ENCODE results near the gene PLEKHN1.
"Not testable (repeated sequence)": the region's sequence is repeated elsewhere in the genome, so short reads cannot be mapped to it uniquely, and the experiment has no call there.

Gene PLEKHN1

DNA sequence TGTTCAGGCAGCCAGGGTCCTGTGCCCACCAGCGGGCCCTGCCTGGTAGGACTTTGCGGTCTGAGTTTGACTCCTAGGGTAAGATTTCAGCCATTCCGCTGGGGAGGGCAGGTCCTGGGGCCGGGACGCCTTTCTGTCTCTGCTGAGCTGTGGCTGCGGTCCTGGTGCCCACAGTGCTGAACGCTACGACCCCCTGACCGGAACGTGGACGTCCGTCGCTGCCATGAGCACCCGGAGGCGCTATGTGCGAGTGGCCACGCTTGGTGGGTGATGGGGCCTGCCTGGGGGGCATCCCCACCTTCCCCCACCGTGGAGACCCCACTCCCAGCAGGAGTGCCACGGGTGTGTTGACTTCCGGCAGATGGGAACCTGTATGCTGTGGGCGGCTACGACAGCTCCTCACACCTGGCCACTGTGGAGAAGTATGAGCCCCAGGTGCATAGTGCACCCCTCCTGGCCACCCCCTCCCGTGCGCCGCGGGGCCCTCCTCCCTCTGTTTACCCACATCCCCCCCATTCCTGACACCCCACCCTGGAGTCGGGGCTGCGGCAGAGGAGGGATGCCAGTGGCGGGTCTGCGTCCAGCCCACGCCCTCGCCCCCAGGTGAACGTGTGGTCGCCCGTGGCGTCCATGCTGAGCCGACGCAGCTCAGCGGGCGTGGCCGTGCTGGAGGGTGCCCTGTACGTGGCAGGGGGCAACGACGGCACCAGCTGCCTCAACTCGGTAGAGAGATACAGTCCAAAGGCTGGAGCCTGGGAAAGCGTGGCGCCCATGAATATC lies 2.3 kb upstream of the PLEKHN1 start:
- no peak for FAIRE-seq

GRCh38 chr1:964691-965525 lies 1.4 kb upstream of the PLEKHN1 start:
- FAIRE-seq = no peak

- FAIRE-seq = no peak
Measured at GRCh38 chr1:965526-966134, 652 bp upstream of the PLEKHN1 start.

GRCh38 chr1:966704-967300 lies 520 bp downstream of the PLEKHN1 start:
- no peak for FAIRE-seq

DNA sequence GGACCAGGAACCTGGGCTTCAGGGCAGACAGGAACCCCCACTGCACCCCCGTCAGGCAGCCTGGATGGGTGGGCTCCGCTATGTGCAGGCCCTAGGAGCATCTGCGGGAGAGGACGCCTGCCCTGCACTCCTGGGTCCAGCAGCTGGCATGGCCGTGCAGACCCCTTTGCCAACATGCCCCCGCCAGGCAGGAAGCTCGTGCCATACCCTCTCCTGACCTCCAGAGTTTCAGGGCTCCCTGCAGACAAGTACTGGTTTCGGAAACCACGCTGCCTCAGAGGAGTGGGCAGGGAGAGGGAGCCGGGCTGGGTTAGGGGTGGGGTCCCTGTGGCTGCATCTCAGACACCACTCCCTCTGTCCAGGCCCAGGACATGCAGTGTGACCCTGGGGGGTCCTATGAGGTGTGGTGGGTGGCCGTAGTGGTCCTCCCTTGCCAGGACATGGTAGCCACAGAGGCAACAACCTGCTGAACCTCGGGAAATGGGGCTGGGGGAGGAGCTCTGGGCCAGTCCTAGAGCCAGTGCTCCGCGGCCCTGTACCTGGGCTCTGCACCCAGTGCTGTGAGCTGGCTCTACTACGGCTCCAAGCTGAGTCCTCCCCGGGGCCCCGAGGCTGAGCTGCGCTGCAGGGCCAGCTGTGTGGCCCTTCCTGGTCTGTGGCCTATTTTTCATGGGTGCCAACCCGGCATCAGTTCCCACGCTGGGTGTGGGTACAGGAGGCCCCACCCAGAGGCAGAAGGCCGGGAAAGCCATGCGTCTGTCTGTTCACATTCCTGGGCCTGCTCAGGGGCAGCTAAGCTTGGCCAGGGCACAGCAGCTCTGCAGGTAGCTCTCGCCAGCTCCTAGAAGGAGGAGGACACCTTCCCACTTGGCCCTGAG lies 1.4 kb downstream of the PLEKHN1 start:
- FAIRE-seq = no peak

DNA sequence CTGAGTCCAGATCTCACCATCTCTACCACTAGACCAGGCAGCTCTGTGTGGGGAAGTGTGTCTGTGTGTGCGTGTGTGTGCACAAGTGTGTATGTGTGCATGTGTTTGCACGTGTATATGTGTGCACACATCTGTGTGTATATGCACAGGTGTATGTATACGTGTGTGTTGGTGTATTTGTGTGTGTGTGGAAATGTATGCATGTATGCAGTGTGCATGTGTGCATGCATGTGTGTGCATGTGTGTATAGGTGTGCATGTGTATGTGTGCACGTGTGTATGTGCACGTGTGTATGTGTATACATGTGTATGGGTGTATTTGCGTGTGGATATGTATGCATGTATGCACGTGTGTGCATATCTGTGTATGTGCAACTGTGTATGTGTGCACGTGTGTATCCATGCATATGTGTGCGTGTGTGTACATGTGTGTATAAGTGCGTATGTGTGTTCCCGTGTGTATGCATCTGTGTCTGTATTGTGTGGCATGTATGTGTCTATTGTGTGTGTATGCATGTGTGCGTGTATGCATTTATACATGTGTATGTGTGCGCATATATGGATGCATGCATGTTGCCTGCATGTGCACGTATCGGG lies 3.1 kb downstream of the PLEKHN1 start:
- no peak for FAIRE-seq

DNA sequence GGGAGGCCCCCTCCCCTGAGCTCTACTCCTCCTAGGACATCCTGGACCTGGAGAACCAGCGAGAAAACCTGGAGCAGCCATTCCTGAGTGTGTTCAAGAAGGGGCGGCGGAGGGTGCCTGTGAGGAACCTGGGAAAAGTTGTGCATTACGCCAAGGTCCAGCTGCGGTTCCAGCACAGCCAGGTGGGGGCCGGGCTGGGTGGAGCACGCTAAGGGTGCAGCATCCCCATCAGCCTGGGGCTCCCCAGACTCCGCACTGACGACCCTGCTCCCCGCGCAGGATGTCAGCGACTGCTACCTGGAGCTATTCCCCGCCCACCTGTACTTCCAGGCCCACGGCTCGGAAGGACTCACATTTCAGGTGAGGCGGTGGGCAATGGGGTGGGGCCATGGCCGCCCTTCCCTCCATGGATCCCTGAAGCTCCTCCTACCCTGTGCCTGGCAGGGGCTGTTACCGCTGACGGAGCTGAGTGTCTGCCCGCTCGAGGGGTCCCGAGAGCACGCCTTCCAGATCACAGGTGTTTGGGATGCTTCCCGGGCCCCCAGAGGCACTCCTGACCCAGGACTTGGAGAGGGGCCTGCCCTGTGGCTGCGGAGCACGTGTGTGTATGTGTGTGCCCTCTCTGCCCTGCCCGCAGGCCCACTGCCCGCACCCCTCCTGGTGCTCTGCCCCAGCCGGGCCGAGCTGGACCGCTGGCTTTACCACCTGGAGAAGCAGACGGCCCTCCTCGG lies 4.1 kb downstream of the PLEKHN1 start:
- FAIRE-seq = no peak

DNA sequence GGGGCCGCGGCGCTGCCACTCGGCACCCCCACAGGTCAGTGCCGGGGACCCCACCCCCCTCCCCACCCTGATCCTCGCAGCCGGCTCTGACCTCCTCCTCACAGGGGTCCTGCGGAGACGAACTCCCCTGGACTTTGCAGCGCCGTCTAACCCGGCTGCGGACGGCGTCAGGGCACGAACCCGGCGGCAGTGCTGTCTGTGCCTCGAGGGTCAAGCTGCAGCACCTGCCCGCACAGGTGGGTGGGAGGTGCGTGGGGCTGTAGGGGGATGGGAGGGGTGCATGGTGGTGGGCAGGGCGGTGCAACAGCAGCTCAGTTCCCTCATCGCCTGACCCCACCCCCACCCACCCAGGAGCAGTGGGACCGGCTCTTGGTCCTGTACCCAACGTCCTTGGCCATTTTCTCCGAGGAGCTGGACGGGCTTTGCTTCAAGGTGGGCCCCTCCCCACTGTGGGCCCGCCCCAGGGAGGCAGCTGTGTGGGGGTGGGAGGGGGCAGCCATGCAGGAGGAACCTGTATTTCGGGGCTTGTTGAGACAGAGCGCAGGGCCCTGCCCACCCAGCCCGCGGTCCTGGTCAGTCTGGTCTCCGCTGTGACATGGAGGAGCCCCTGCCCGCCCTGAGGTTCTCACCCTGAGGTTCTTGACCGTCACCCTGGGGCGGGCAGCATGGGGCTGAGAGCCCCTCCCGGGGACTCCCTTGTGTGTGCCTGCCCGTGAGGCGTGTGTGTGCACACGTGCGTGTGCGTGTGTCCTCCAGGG lies 4.9 kb downstream of the PLEKHN1 start:
- no peak for FAIRE-seq

DNA sequence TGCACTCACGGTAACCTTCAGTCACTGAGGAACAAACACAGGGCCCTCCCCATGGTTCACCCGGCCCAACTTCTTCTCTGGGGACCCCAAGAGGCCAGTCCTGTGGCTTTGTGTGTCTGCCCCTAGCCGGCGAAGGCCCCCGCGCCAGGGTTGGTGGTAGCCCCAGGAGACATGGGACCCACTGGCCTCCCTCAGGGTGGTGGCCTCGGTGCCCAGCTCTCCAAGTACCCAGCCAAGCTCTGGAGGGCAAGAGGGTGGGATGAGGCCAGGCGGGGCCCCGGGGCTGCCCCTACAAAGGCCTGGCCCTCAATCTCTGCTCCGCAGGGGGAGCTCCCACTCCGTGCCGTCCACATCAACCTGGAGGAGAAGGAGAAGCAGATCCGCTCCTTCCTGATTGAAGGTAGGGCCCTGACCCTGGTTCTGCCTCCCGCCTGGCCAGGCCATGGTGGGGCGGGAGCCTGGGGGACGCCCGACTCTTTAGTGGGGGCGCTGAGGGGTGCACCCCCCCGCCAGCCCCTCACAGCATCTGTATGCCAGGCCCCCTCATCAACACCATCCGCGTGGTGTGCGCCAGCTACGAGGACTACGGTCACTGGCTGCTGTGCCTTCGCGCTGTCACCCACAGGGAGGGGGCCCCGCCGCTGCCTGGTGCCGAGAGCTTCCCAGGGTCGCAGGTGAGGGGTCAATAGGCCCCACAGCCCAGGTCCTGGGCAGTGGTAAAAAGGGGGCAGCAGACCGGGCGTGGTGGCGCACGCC lies 5.6 kb downstream of the PLEKHN1 start:
- no peak for FAIRE-seq

DNA sequence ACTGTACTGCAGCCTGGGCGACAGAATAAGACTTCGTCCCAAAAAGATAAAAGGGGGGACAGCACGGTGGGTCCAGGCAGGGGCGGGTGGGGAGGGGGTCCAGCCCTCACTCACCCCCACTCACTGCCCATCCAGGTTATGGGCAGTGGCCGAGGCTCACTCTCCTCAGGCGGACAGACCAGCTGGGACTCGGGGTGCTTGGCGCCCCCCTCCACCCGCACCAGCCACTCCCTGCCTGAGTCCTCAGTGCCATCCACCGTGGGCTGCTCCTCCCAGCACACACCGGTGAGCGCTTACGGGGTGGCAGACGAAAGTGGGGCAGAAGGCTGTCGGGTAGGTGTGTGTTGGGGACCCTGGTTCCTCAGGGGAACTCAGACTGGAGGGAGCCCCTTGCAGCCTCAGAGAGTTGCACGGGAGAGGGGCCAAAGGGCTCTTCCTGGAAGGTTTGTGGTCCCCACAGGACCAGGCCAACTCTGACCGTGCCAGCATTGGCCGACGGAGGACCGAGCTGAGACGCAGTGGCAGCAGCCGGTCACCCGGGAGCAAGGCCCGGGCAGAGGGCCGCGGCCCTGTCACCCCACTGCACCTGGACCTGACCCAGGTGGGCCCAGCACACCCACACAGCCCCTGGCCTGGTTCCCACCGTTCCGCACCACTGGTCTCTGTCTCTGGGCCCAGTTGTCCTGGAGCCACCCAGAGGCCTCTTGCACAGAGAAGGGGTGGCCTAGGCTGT lies 6.6 kb downstream of the PLEKHN1 start:
- no peak for FAIRE-seq

GRCh38 chr1:973459-974292 lies 7.4 kb downstream of the PLEKHN1 start:
- FAIRE-seq = no peak

DNA sequence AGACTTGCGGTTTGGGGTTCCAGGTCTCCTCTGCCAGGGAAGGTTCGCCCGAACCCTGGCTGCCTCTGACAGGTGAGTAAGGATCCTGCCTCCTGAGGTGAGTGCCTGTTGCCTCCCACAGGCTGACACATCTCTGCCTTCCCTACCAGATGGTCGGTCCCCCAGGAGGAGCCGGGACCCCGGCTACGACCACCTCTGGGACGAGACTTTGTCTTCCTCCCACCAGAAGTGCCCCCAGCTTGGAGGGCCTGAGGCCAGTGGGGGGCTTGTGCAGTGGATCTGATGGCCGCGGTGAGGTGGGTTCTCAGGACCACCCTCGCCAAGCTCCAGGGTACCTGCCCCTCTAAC lies 8.0 kb downstream of the PLEKHN1 start:
- no peak for FAIRE-seq

- FAIRE-seq = no peak
Measured at GRCh38 chr1:974687-975328, 8.5 kb downstream of the PLEKHN1 start.

DNA sequence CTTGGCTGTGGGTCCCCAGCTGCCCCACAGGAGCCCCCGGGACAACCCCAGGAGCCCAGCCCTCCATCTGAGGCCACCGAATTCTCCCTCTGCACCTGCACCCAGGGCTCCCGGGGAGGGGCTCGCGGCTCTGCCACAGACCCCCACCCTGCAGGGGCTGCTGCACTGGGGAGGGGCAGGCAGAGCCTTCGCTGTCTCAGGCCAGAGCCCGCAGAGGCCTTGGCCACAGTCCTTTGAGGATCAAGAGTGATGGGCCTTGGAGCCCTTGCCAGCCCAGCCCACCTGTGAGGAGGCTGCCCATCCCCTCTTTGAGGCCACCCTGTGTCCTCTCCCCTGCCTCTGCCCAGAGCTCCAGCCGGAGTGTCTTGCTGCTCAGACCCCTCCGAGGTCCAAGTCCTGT lies 9.1 kb downstream of the PLEKHN1 start:
- FAIRE-seq = no peak

DNA sequence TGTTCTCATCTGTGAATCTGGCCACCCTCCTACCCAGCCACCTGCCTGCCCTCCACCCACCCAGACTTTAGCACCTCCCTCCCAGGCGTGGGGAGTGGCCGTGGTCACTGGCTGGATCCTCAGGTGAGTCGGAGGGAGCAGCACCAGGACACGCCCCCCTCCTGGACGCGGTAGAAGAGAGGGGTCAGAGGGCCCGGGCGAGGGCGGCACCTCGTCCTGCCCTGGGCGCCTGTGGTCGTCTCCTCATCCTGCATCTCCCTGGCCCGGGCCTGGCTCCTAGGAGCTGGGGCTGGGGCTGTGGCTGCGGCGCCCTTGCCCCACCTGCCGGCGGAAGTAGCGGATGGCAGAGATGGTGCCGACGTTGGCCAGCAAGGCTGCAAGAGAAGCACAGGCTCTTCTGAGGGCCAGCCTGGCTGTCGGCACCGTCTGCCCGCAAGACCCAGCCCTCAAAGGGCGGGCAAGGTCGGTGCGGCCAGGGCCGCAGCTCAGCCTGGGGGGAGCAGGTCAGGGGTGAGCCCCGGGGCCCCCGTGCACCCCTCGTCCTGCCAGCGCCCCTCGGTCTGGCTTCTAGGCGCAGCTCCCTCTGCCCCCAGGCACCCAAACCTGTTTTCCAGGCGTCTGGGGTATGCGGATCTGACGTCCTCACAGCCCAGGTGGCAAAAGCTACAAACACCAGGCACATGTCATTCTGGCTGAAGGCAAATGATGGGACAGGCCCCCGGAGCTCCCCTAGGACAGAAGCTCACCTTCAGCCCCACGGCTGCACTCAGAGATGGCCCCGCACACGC lies 9.8 kb downstream of the PLEKHN1 start:
- no peak for FAIRE-seq

DNA sequence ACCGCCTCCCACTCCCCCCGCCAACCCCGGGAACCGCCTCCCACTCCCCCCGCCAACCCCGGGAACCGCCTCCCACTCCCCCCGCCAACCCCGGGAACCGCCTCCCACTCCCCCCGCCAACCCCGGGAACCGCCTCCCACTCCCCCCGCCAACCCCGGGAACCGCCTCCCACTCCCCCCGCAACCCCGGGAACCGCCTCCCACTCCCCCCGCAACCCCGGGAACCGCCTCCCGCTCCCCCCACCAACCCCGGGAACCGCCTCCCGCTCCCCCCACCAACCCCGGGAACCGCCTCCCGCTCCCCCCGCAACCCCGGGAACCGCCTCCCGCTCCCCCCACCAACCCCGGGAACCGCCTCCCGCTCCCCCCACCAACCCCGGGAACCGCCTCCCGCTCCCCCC lies 10.5 kb downstream of the PLEKHN1 start:
- not testable (repeated sequence) for FAIRE-seq

Data from islet of Langerhans (tissue), 1 donor.